ENCODE results near the gene NUP133. TPM values are rescaled to one million over a fixed set of nuclear protein-coding genes. Genes with fewer than 3 reads are reported as not detected.

NUP133 gene
- total and polyA plus RNA-seq, 10 of the 15 experiments (the other 5 are each of a cell fraction or from before 2014, with no cell fraction given) = 10.9 to 45.4 (median 29.2) TPM

DNA sequence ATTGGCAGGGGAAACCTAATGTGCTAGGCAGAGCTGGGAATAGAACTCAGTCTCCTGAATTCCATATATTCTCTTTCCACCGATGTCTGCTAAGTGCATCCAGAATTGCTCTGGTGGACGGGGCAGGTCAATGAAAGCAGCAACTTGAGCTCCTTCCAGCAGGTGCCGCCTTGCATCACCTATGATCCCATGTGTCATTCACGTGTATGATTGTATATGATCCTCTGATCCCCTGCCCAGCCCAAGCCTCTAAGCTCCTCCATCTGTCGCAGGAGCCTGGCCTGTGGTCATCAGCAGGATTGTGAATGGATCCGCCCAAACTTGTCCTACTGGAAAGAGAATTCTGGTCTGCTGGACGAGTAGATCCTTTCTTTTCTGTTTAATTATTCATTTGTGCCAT lies 87.4 kb downstream of the NUP133 start:
- Histone ChIP-seq H3K27ac (ENCODE audit: control insufficient read depth, insufficient read depth) (no peak overlapping the region), H4K20me1 (ENCODE audit: control insufficient read depth, insufficient read depth) (no peaks in the 10 kb centered on the region), H3K4me1 (ENCODE audit: control insufficient read depth, insufficient read depth, low read length) (no peaks in the 10 kb centered on the region), H3K4me2 (ENCODE audit: control insufficient read depth, insufficient read depth) (no peak overlapping the region), H3K27me3 (replicated peaks in 1 of 2; ENCODE audit: control insufficient read depth in 2 of 2, insufficient read depth in 2 of 2, low read length in 1 of 2) (peaks cover 0 to 5% of the 10 kb centered on the region in 2 experiments; a peak in 1 of 4 replicates), H3K79me2 (ENCODE audit: control insufficient read depth, insufficient read depth, low read length) (no peaks in the 10 kb centered on the region), H3K9me3 (replicated peaks; ENCODE audit: control insufficient read depth, insufficient read depth, low read length) (no peaks in the 10 kb centered on the region; the same call in 2 of the 3 replicates), H3K4me3 (no peak overlapping the region), H3K36me3 (ENCODE audit: control insufficient read depth in 2 of 2, insufficient read depth in 2 of 2, low read length in 1 of 2) (no peaks in the 10 kb centered on the region), H3K9ac (ENCODE audit: control insufficient read depth, insufficient read depth, low read length) (no peak overlapping the region), H2AFZ (ENCODE audit: control insufficient read depth, low read depth, low read length) (no peak overlapping the region)
- BruUV-seq (replicated peaks) = no TSS peak
- in situ Hi-C loops (cut with MboI) = no loop called here
- TF ChIP-seq JUND (IDR thresholded peaks at IDR 0.05; ENCODE audit: low read depth, low read length) = no peak
- TF ChIP-seq NKRF (conservative IDR thresholded peaks at IDR 0.05) = no peak
- peak in 1 of 3 experiments; percentile 14; a peak in 2 of 6 replicates for TF ChIP-seq CTCF (IDR thresholded peaks at IDR 0.05 in 2 of 3, conservative IDR thresholded peaks at IDR 0.05 in 1 of 3; ENCODE audit: control insufficient read depth in 2 of 3, extremely low read depth in 1 of 3, insufficient read depth in 1 of 3, low read depth in 3 of 3, low read length in 3 of 3)
- no peak for TF ChIP-seq RAD51 (IDR thresholded peaks at IDR 0.05)
- ChIA-PET RAD21 (ENCODE audit: unreplicated experiment) (interaction anchor here (1.0 kb wide), 1 partner anchor 61 kb away, joined by 3 read pairs; no protein-coding TSS in a partner anchor), CTCF (interaction anchor here (0.7 to 2.1 kb wide), 3 partner anchors 20 to 60 kb away, joined by 3 to 15 read pairs (median 3); no protein-coding TSS in a partner anchor), POLR2A (interaction anchor here (0.5 kb wide), 1 partner anchor 349 kb away, joined by 4 read pairs; no protein-coding TSS in a partner anchor), SMC1A (ENCODE audit: uncharacterized antibody, unreplicated experiment) (interaction anchor here (0.7 to 2.4 kb wide), 4 partner anchors 20 to 100 kb away, joined by 3 to 17 read pairs (median 4); no protein-coding TSS in a partner anchor)
- FAIRE-seq = no peak
- ATAC-seq = peak; percentile 48
- intact Hi-C loops (cut with micrococcal nuclease; ENCODE audit: unreplicated experiment) = no loop called here
- DNase-seq (ENCODE audit: low read depth, low spot score) = no peak
- 47% methylated on average over 7 of the region's 7 CpGs for WGBS (ENCODE audit: insufficient coverage, insufficient replicate concordance, low lambda C conversion rate, missing lambda C conversion rate)
